NT2/D1 (cell line): ENCODE measurements around the gene TRMT6.

Experiments used
- SUZ12 ChIP-seq: IDR thresholded peaks from 2 replicates; pipeline ENCODE4 v1.6.1; 2011; ENCODE audit not compliant: insufficient read length, insufficient read depth; ENCODE audit errors: extremely low read depth
- YY1 ChIP-seq: IDR thresholded peaks from 2 replicates; pipeline ENCODE4 v1.6.1; 2011; ENCODE audit not compliant: insufficient read length, insufficient read depth
- ZNF274 ChIP-seq: IDR thresholded peaks from 2 replicates; pipeline ENCODE4 v1.6.1; 2011; ENCODE audit warnings: mild to moderate bottlenecking, low read depth, low read length

DNA sequence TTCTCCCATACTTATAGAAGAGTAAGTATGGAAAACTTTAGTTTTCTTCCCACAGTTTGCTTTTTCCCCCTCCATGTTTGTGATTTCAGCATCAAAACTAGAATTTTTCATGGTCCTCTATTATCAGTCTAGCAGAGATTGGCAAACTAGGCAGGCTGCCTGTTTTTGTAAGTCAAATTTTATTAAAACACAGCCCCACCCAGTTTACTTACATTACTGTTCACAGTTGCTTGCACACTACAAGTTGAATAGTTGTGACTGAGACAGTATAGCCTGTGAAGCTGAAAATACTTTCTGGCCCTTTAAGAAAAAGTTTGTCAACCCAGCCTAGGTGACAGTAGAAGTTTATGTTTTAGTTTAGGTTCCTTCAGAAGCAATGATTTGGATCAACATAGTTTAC is 19.6 kb upstream of the TRMT6 start:
- no peak for TF ChIP-seq SUZ12
- no peak for TF ChIP-seq YY1
- TF ChIP-seq ZNF274: no peak
